ENCODE data around the gene RAD9A.

- TF ChIP-seq CSDC2 (CRISPR knock-in tag; IDR thresholded peaks at IDR 0.05) = no peak
- TF ChIP-seq SNAI2 (CRISPR knock-in tag; IDR thresholded peaks at IDR 0.05) = no peak
- TF ChIP-seq ZC3H10 (CRISPR knock-in tag; IDR thresholded peaks at IDR 0.05) = no peak
- TF ChIP-seq ISL1 (CRISPR knock-in tag; IDR thresholded peaks at IDR 0.05) = no peak
- no peak for TF ChIP-seq ARNTL (CRISPR knock-in tag; IDR thresholded peaks at IDR 0.05; ENCODE audit: borderline replicate concordance, low read depth)
- no peak for TF ChIP-seq CREB5 (CRISPR knock-in tag; IDR thresholded peaks at IDR 0.05; ENCODE audit: low read depth)
- TF ChIP-seq TCF4 (CRISPR knock-in tag; IDR thresholded peaks at IDR 0.05; ENCODE audit: borderline replicate concordance) = no peak
Observed at GRCh38 chr11:67349928-67350465, 41.8 kb upstream of the RAD9A start.
